DND-41 (cell line): ENCODE measurements around the gene PAMR1.
"Not testable (repeated sequence)": the region's sequence is repeated elsewhere in the genome, so short reads cannot be mapped to it uniquely, and the experiment has no call there.

Source experiments
- CTCF ChIP-seq: IDR thresholded peaks from 2 replicates; pipeline ENCODE4 v1.5.1; 2012; ENCODE audit warnings: borderline replicate concordance, low read length, moderate library complexity, mild to moderate bottlenecking; ENCODE audit not compliant: poor library complexity, severe bottlenecking; ENCODE audit errors: extremely low read depth
- EZH2 ChIP-seq: IDR thresholded peaks from 3 replicates; pipeline ENCODE4 v1.6.1; 2012; ENCODE audit warnings: borderline replicate concordance, low read depth, mild to moderate bottlenecking, moderate library complexity, low read length, inconsistent platforms; ENCODE audit not compliant: severe bottlenecking

- not testable (repeated sequence) for TF ChIP-seq CTCF, EZH2
Observed at GRCh38 chr11:35522091-35522490, 3.3 kb downstream of the PAMR1 start.
